Measurements from ENCODE around the gene RNU2-63P.
"Not testable (repeated sequence)": the region's sequence is repeated elsewhere in the genome, so short reads cannot be mapped to it uniquely, and the experiment has no call there.

Gene RNU2-63P

DNA sequence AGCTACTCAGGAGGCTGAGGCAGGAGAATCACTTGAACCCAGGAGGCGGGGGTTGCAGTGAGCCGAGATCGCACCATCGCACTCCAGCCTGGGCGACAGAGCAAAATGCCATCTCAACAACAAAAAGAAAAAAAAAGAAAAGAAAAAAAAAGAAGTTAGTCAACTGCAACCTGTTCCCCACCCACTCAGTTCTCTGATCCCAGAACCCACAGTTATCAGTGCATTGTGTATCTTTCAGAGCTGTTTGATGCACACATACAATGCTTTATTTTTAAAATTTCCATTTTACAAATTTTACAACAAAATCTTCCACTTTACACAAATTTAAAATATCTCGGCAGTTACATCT is 14.0 kb downstream of the RNU2-63P start:
- no peak for DNase-seq (ENCODE audit: low read depth)
- TF ChIP-seq, protein P1, sequence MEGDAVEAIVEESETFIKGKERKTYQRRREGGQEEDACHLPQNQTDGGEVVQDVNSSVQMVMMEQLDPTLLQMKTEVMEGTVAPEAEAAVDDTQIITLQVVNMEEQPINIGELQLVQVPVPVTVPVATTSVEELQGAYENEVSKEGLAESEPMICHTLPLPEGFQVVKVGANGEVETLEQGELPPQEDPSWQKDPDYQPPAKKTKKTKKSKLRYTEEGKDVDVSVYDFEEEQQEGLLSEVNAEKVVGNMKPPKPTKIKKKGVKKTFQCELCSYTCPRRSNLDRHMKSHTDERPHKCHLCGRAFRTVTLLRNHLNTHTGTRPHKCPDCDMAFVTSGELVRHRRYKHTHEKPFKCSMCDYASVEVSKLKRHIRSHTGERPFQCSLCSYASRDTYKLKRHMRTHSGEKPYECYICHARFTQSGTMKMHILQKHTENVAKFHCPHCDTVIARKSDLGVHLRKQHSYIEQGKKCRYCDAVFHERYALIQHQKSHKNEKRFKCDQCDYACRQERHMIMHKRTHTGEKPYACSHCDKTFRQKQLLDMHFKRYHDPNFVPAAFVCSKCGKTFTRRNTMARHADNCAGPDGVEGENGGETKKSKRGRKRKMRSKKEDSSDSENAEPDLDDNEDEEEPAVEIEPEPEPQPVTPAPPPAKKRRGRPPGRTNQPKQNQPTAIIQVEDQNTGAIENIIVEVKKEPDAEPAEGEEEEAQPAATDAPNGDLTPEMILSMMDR (IDR thresholded peaks at IDR 0.05; ENCODE audit: low read depth, low read length, missing control alignments), result no peak
- H3K4me3 ChIP-seq (ENCODE audit: low read depth, low read length), result no peak overlapping the region
- in situ Hi-C loops (cut with HindIII; ENCODE audit: low sequenced_read_pairs), result no loop called here

DNA sequence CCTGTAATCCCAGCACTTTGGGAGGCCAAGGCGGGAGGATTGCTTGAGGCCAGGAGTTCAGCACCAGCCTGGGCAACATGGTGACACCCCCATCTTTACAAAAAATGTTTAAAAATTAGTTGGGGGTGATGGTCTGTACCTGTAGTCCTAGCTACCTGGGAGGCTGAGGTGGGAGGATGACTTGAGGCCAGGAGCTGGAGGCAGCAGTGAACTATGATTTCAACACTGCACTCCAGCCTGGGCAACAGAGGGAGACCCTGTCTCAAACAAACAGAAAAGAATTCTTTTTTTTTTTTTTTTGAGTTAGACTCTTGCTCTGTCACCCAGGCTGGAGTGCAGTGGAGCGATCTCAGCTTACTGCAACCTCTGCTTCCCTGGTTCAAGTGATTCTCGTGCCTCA is 15.9 kb downstream of the RNU2-63P start:
- DNase-seq (ENCODE audit: low read depth); in situ Hi-C loops (cut with HindIII; ENCODE audit: low sequenced_read_pairs); H3K4me3 ChIP-seq (ENCODE audit: low read depth, low read length): not testable (repeated sequence)

DNA sequence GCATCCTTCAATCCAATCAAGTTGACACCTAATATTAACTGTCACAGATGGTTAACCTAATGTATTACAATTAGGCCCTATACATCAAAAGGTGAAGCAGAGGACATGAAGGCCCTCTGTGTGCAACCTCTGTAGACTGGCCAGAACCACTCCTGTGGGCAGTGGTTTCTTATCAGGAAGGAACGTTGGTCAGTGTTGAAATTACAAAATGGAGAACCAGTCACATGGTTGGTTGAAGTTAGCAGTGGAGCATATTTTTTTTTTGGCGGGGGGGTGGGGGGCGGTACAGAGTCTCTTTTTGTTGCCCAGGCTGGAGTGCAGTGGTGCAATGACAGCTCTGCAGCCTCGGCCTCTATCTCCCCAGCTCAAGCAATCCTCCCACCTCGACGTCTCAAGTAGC is 19.8 kb downstream of the RNU2-63P start:
- DNase-seq (ENCODE audit: low read depth), result no peak
- in situ Hi-C loops (cut with HindIII; ENCODE audit: low sequenced_read_pairs), result no loop called here
- no peak overlapping the region for H3K4me3 ChIP-seq (ENCODE audit: low read depth, low read length)
- TF ChIP-seq, protein P1 (IDR thresholded peaks at IDR 0.05; ENCODE audit: low read depth, low read length, missing control alignments), result no peak

DNA sequence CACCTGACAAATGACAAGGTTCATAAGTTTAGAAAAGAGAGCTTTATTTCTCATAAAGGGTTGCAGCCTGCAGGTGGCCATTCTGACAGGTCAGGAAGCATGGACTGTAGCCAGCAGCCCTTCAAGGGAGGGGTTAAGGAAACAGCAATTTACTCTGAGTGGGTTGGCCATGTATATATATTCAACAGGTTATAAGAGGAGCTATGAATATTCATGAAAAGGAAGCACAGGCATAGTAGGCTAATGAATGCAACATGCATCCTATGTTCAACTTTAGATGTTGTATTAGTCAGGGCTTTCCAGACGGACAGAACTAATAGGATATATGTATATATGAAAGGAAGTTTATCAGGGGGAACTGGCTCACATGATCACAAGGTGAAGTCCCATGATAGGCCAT is 20.6 kb downstream of the RNU2-63P start:
- in situ Hi-C loops (cut with HindIII; ENCODE audit: low sequenced_read_pairs), result no loop called here
- DNase-seq (ENCODE audit: low read depth), result no peak
- H3K4me3 ChIP-seq (ENCODE audit: low read depth, low read length), result no peak overlapping the region
- TF ChIP-seq, protein P1 (IDR thresholded peaks at IDR 0.05; ENCODE audit: low read depth, low read length, missing control alignments), result no peak

DNA sequence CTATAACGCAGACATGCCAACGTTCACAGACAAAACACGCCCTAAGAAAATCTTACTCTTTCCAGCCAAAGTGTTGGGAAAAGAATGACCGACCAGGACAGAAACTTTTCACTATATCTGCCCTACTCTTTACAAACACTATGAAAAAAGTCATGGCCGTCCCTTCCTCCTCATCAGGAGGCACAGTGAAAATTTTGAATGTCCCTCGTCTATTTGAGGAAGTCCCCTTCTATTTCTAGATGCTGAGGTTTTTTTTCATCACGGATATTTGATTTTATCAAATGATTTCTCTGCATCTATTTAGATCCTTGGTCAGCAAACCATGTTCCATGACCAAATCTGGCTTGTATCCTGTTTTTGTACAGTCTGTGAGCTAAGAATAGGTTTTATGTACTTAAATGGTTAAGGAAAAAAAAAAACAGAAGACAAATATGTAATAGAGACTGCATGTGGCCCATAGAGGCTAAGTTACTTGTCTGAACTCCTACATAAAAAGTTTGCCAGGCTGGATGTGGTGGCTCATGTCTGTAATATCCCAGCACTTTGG is 22.0 kb downstream of the RNU2-63P start:
- DNase-seq (ENCODE audit: low read depth); in situ Hi-C loops (cut with HindIII; ENCODE audit: low sequenced_read_pairs); H3K4me3 ChIP-seq (ENCODE audit: low read depth, low read length): not testable (repeated sequence)

DNA sequence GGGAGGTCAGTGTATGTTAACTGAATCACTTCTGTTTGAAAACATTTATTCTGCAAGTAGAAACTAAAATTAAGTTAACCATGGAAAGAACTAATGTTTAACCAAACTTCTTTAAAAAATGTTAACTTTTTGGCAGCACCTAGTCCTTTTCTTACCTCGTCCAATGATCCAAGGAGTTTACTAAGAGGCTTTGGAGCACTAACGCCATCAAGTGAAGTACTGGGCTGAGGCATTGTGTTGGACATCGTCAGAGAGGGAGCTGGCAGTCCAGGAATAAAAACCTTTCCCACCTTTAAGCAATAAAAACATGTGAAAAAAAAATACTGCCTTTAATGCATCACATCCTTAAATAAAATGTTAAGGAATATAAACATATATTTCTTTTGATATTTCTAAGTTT is 23.8 kb downstream of the RNU2-63P start:
- H3K4me3 ChIP-seq (ENCODE audit: low read depth, low read length); in situ Hi-C loops (cut with HindIII; ENCODE audit: low sequenced_read_pairs); DNase-seq (ENCODE audit: low read depth): not testable (repeated sequence)

DNA sequence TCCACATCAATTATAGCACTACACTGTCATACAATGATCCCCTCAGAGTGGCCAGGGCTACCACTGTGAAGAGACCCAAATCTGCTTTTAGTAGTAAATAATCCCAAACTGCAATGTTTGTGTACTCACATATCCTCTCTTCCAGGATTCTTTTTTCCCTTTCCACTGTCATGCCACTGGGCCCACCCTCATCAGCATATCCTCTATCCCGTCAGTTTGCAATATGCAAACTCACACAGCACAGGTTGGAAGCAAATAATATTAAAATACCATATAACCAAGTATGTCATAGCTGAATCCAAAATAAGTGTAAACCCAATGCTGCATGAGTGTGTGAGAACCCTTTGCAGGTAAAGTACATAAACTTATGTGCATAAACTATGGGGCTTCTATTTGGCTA is 28.9 kb downstream of the RNU2-63P start:
- DNase-seq (ENCODE audit: low read depth); H3K4me3 ChIP-seq (ENCODE audit: low read depth, low read length); in situ Hi-C loops (cut with HindIII; ENCODE audit: low sequenced_read_pairs): not testable (repeated sequence)

DNA sequence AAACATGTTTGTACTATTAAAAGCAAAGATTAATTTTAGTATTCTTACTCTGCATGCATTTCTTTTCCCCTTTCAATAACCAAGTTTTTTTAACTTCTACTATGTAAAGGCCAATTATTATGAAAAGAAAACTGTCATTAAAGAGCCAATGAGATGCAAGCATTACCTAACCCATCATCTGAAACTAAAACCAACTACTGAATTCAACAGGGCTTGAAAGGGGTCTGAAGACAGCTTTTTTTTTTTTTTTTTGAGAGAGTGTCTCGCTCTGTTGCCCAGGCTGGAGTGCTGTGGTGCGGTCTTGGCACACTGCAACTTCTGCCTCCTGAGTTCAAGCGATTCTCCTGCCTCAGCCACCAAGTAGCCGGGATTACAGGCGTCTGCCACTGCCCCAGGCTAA is 30.4 kb downstream of the RNU2-63P start:
- in situ Hi-C loops (cut with HindIII; ENCODE audit: low sequenced_read_pairs); H3K4me3 ChIP-seq (ENCODE audit: low read depth, low read length); DNase-seq (ENCODE audit: low read depth): not testable (repeated sequence)

DNA sequence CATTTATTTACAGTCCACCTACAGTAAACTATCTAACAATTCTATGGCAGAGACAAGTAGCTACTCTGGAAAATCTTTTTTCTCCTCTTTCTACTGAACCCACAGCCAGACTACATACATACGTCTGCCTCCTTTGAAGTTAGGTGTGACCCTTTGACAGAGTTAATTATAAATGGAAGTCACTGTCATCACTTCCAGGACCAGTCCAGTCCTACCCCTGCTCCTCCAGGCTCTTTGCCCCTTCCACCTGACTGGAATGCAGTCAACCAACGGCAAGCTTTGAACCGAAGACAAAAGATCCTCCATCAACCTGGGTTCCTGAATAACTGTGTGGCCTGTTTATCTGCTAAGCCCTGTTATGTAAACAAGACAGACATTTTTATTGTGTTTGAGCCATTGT is 35.2 kb downstream of the RNU2-63P start:
- H3K4me3 ChIP-seq (ENCODE audit: low read depth, low read length); DNase-seq (ENCODE audit: low read depth); in situ Hi-C loops (cut with HindIII; ENCODE audit: low sequenced_read_pairs): not testable (repeated sequence)

DNA sequence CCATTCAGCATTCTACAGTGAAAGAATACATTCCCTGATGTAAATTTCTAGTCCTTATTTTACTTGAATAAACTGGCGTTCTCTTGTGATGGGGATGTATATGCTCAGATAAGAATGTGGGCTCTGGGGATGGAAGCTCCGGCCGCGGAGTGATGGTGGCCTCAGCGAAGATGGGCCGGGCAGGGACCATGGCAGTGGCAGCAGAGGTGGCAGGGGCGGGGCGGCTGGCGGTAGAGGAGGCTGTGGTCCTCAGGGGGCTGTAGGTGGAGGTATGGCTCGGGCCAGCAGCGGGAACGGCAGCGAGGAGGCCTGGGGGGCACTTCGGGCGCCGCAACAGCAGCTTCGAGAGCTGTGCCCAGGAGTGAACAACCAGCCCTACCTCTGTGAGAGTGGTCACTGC is 44.0 kb downstream of the RNU2-63P start:
- in situ Hi-C loops (cut with HindIII; ENCODE audit: low sequenced_read_pairs); H3K4me3 ChIP-seq (ENCODE audit: low read depth, low read length); DNase-seq (ENCODE audit: low read depth): not testable (repeated sequence)
